ENCODE data around the gene SKA3. TPM values are rescaled to one million over a fixed set of nuclear protein-coding genes. Genes with fewer than 3 reads are reported as not detected.

The SKA3 gene
- total RNA-seq, 2 donors from 2014 or later = 1.7 to 6.3 TPM

DNA sequence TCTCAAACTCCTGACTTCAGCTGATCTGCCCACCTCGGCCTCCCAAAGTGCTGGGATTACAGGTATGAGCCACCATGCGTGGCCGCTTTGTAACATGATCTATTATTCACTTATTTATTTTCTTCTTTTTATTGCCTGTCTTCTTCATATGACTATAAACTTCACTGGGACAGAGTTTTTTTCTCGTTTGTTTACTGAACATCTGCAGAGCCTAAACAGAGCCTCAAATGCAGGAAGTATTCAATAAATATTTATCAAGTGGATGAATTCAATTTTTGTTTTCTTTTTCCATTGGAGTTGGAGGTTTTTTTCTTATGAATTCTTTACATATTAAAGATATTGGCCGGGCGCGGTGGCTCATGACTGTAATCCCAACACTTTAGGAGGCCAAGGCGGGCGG lies 54.7 kb downstream of the SKA3 start:
- DNase-seq (no peak), ATAC-seq (no peak)
- intact Hi-C loops (cut with DNase I, micrococcal nuclease) = no loop called here

DNA sequence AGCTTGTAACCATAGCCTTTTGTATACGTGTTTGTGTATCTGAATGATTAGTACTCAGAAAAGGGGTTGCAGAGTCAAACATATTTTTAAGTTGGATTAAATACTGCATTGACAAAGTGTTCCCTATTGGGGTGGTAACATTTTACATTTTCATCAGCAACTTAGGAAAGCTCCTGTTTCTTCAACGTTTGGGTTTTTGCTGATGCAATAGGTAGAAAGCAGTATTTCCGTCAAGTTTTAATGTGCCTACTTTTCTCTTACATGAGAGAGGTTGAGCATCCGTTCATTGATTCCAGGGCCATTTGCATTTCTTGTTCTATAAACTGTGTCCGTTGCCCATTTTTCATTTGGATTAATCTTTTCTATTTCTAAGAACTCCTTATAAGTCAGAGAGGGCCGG lies 56.2 kb downstream of the SKA3 start:
- DNase-seq = no peak
- intact Hi-C loops (cut with DNase I, micrococcal nuclease) = no loop called here
- ATAC-seq = no peak

DNA sequence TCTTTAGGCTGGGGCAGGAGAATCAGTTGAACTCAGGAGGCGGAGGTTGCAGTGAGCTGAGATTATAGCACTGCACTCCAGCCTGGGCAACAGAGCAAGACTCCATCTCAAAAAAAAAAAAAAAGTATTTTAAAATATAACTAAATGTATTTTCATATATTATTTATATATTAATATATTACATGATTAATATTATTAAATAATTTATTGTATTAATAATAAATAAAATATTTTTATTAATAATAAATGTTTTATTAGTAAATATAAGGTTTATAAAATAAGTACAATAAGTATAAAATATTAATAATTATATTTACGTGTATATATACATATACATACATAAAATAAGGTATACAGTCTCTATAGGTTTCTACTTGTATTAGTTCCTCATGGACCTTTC lies 56.8 kb downstream of the SKA3 start:
- DNase-seq (no peak), ATAC-seq (no peak)
- intact Hi-C loops (cut with DNase I, micrococcal nuclease) = no loop called here

DNA sequence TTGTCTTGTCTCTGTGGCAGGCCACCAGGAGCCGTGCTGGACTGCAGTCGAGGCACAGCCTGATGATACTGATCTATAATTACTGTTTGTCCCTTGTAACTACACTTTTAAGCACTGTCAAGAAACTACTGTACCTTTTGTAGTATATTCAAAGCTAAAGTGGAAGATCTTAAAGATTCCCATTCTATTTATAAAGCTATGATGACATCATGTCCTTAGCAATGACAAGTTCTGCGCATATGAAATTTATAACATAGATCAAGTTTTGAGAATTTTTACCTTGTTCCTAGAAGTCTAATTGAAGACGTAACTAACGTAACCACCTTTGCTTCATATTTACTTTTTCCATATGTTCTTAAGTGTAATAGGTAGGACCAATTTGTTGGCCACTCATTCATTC lies 58.2 kb downstream of the SKA3 start:
- intact Hi-C loops (cut with DNase I, micrococcal nuclease) = no loop called here

DNA sequence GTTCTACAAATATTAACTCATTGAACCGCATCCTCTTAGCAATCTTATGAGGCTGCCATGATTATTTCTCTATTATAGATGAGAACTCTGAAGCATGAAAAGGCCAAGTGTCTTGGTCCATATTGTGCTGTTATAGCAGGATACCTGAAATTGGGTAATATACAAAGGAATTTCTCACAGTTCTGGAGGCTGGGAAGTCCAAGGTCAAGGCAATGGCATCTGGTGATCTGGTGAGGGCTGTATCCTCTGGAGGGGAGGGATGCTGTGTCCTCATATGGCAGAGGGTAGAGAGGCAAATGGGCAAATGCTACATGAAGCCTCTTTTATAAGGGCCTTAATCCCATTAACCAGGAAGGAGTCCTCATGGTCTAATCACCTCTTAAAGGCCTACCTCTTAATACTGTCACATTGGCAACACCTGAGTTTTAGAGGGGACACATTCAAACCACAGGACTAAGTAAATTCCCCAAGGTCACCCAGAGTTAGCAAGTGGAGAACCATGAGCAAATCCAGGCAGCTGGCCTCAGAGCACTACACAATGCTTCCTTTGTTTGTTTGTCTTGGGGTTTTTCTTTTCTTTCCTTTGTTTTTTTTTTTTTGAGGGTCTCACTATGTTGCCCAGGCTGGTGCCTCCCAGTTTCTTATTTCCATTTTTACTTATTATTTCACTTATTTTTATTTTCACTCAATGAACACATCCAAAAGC lies 59.1 kb downstream of the SKA3 start:
- intact Hi-C loops (cut with DNase I, micrococcal nuclease) = no loop called here
- DNase-seq (no peak), ATAC-seq (no peak)

More for the DNA sequence above, 58.2 kb downstream of the SKA3 start:
- DNase-seq = no peak
- no peak for ATAC-seq

DNA sequence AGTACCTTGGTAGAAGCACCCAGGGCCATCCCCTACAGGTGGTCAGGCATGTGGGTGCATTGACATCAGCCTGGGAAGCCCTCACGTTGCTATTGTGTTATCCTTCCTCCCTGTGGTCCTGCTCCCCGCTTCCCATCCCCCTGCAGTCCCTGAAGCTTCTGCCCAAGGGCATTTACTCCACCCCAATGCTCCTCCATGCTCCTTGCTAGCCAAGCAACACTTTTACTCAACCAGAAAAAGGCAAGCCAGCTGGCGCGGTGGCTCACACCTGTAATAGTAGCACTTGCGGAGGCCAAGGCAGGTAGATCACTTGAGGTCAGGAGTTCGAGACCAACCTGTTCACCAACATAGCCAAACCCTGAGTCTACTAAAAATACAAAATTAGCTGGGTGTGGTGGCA lies 60.2 kb downstream of the SKA3 start:
- intact Hi-C loops (cut with DNase I, micrococcal nuclease) = no loop called here
- ATAC-seq = no peak
- no peak for DNase-seq

DNA sequence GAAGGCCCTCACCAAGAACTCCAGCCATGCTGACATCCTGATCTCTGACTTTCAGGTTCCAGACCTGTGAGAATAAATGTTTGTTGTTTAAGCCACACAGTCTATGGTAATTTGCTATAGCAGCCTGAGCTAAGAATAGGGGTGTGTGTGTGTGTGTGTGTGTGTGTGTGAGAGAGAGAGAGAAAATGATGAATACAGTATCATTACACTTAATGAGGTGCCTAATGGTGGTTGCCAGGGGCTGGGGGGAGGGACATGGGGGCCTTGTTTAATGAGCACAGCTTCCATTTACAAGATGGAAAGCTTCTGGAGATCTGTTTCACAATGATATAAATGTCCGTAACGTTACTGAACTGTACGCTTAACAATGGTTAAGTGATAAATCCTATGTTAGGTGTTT lies 61.1 kb downstream of the SKA3 start:
- DNase-seq (no peak), ATAC-seq (no peak)
- intact Hi-C loops (cut with DNase I, micrococcal nuclease) = no loop called here

DNA sequence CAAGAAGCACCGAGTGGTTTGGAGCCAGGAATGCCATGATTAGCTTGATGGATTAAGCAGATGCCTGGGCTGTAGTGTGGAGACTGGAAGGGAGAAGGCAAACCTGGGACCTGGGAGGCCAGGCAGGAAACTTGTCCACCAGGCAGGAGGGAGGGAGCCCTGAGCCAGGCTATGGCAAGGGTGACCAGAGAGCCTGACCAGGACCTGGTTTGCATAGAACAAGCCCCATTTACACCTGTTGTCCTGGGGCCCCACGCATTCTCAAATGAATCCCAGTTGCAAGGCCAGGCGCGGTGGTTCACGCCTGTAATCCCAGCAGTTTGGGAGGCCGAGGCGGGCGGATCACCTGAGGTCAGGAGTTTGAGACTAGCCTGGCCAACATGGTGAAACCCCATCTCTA lies 64.8 kb downstream of the SKA3 start:
- intact Hi-C loops (cut with DNase I, micrococcal nuclease) = loop anchor here in 1 of 2 donors (5.0 kb wide), 1 partner anchor 371 kb away; no protein-coding TSS in a partner anchor
- ATAC-seq (no peak), DNase-seq (no peak)

DNA sequence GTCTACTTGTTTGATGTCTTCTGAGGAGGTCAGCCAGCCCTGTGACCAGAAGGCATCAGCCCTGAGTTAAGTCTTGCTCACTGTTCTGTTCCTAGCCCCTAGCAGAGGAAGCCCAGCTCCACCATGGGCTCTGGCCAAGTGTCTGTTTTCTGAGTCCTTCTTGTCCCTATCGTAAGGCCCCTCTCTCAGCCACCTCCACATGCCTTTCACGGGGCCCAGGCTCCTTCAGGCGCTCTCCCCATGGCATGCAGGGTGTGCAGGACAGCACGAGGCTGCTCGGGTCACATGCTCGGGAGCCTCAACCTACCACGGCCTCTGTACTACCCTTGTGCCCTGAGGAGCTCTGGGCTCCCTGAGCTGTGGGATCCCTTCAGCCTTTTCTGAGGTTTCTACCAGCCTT lies 67.2 kb downstream of the SKA3 start:
- intact Hi-C loops (cut with DNase I, micrococcal nuclease) = no loop called here
- ATAC-seq (no peak), DNase-seq (no peak)

DNA sequence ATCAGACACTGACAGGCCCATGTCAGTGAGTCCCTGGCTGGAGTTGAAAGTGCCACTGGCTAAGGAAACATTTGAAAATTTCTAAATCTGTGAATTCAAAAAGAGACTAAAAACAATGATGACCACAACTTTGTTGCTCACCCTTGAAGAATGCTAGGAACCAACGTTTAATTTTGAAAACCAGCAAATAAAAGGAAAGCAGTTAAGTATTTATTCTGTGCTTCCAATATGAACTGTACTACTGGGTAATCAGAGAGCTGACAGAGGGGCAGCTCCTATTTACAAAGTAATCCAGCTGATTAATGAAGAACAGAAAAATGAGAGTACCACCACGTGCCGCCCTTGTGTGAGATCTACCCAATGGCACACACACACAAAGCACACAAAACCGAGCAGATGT lies 70.3 kb downstream of the SKA3 start:
- DNase-seq (no peak), ATAC-seq (no peak)
- intact Hi-C loops (cut with DNase I, micrococcal nuclease) = no loop called here

DNA sequence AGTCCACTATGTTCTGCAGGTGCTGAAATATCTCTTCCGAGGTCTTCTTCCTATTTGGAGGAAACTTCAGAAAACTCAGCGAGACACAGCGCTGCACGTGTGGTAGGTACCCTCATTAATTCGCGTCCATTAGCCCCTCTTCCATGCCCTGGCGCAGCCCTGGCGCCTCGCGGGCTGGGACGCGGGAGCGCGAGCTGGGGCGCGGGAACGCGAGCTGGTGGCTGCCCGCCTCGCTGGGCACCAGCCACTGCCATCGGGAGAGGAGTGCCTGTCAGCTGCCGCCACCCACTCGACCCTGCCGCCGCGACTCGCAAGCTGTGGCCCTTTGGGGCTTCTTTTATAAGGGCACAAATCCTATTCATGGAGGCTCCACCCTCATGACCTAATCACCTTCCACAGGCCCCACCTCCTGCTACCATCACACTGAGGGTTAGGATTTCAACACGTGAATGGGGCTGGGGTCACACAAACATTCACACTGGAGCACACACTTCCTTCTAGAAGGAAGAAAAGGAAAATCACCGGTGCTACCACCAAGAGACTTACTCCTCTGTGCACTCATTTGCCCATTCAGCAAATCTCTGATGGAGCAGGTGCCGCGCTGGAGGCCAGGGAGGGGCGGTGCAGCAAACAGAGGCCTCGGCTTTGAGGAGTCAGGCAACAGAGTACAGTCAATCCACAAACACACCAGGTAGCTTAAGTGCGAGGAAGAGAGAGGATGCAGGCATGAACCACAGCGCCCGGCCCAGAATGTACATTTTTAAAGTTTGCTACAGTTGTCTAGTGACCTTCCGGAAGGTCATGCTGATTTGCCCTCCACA lies 71.9 kb downstream of the SKA3 start:
- intact Hi-C loops (cut with DNase I, micrococcal nuclease) = no loop called here
- no peak for ATAC-seq

More for the DNA sequence above, 71.9 kb downstream of the SKA3 start:
- DNase-seq = no peak

Other genes starting within 250 kb of the SKA3 start
- 10 to 100 TPM in 1 of 2 donors, 1 to 10 TPM in 1; 7.5 to 14.8 TPM for gene LATS2, start 115.0 kb downstream of the SKA3 start, total RNA-seq
- gene SAP18, start 36.4 kb downstream of the SKA3 start, total RNA-seq = 100 to 1,000 TPM; 192 to 200 TPM
- 10 to 100 TPM; 15.2 TPM for gene MRPL57, start 106 bp upstream of the SKA3 start, total RNA-seq

Measured in left colon (tissue), 2 donors.